Stimulated activated CD4-positive, alpha-beta T cell treated with anti-CD3 and anti-CD28 coated beads, Interleukin-1b, Interleukin-23, amount 100 ng/mL, for 4 hours (primary cell): ENCODE results near the gene TEX14.

Experiments
- DNase-seq, 2 donors: peaks; one replicate each; pipeline ENCODE4 v3.0.0-alpha.2; 2020; ENCODE audit warnings: low read depth in 2 of 2

Gene TEX14

GRCh38 chr17:58529275-58529674, 162.6 kb downstream of the TEX14 start:
- no peak for DNase-seq

- no peak for DNase-seq
These were observed 163.4 kb downstream of the TEX14 start for GRCh38 chr17:58528443-58528842.

GRCh38 chr17:58527949-58528348, 163.9 kb downstream of the TEX14 start:
- no peak for DNase-seq

- no peak for DNase-seq
These were observed 164.5 kb downstream of the TEX14 start for GRCh38 chr17:58527306-58527705.

GRCh38 chr17:58525239-58525638, 166.6 kb downstream of the TEX14 start:
- DNase-seq = no peak

GRCh38 chr17:58521680-58522079, 170.2 kb downstream of the TEX14 start:
- DNase-seq = no peak

GRCh38 chr17:58520843-58521430, 170.9 kb downstream of the TEX14 start:
- no peak for DNase-seq

GRCh38 chr17:58517928-58518609, 173.8 kb downstream of the TEX14 start:
- peak; percentile 96 to 98 for DNase-seq

- DNase-seq = no peak
These were observed 174.4 kb downstream of the TEX14 start for GRCh38 chr17:58517378-58517927.

GRCh38 chr17:58516644-58517377, 175.0 kb downstream of the TEX14 start:
- DNase-seq = no peak

- DNase-seq = no peak
These were observed 176.6 kb downstream of the TEX14 start for GRCh38 chr17:58515286-58515685.

GRCh38 chr17:58514770-58515157, 177.1 kb downstream of the TEX14 start:
- no peak for DNase-seq

- peak; percentile 52 to 71 for DNase-seq
These were observed 177.7 kb downstream of the TEX14 start, which contains the start of gene MTMR4 for GRCh38 chr17:58513965-58514769. MTMR4 (minus strand) TSS chr17:58514638; CDS start chr17:58514407, 231 bp downstream.

- DNase-seq = peak in 1 of 2 donors; percentile 46
These were observed 178.4 kb downstream of the TEX14 start for GRCh38 chr17:58513267-58513964.

GRCh38 chr17:58510075-58510474, 181.8 kb downstream of the TEX14 start:
- no peak for DNase-seq

GRCh38 chr17:58508341-58509067, 183.3 kb downstream of the TEX14 start:
- DNase-seq = no peak

GRCh38 chr17:58507123-58507634, 184.7 kb downstream of the TEX14 start:
- no peak for DNase-seq
